Activated CD4-positive, alpha-beta T cell treated with anti-CD3 and anti-CD28 coated beads for 1 hour (primary cell): Measurements from ENCODE around the gene GASK1A.

Experiments
- DNase-seq: peaks from one replicate; pipeline ENCODE4 v3.0.0-alpha.2; 2020

Gene GASK1A

DNA sequence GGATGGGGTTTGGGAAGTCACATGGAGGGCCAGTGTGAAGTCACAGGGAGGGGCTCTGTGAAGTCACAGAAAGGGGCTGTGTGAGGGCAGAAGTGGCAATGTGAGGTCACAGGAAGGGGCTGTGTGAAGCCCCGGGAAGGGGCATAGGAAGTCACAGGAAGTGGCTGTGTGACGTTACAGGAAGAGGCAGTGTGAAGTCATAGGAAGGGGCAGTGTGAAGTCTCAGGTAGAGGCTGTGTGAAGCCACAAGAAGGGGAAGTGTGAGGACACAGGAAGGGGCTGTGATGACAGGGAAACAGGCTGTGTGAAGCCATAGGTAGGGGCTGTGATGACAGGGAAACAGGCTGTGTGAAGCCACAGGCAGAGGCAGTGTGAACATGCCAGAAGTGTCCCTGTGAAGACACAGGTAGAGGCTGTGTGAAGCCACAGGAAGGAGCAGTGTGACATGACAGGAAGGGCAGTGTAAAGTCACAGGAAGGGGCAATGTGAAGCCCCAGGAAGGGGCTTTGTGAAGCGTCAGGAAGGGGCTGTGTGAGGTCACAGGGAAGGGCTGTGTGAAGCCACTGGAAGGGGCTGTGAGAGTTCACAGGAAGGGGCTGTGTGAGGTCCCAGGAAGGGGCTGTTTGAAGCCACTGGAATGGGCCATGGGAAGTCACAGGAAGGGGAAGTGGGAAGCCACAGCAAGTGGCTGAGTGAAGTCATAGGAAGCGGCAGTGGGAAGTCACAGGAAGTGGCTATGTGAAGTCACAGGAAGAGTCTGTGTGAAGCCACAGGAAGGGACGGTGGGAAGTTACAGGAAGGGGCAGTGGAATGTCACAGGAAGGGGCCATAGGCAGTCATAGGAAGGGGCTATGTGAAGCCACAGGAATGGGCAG, 37.1 kb downstream of the GASK1A start:
- no peak for DNase-seq

DNA sequence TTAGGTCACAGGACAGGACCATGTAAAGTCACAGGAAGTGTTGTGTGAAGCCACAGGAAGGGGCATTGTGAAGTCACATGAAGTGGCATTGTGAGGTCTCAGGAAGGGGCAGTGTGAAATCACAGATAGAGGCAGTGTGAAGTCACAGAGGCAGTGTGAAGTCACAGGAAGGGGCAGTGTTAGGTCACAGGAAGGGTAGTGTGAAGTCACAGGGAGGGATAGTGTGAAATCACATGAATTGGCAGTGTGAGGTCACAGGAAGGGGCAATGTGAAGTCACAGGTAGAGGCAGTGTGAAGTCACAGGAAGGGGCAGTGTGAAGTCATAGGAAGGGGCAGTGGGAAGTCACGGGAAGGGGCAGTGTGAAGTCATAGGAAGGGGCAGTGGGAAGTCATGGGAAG, 37.9 kb downstream of the GASK1A start:
- no peak for DNase-seq

DNA sequence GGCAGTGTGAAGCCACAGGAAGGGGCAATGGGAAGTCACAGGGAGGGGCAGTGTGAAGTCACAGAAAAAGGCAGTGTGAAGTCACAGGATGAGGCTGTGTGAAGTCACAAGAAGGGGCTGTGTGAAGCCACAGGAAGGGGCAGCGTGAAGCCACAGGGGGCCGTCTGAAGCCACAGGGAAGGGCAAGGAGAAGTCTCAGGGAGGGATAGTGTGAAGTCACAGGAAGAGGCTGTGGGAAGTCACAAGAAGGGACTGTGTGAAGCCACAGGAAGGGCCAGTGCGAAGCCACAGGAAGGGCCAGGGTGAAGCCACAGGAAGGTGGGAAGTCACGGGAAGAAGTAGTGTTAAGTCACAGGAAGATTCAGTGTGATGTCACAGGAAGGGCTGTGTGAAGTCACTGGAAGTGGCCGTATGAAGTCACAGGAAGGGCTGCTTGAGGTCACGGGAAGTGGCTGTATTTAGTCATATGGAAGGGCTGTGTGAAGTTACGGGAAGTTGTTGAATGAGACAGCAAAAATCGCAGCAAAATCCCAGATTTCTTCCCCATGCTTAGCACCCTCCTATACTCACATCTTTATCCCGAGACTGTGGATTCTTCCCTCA, 38.6 kb downstream of the GASK1A start:
- DNase-seq: no peak

DNA sequence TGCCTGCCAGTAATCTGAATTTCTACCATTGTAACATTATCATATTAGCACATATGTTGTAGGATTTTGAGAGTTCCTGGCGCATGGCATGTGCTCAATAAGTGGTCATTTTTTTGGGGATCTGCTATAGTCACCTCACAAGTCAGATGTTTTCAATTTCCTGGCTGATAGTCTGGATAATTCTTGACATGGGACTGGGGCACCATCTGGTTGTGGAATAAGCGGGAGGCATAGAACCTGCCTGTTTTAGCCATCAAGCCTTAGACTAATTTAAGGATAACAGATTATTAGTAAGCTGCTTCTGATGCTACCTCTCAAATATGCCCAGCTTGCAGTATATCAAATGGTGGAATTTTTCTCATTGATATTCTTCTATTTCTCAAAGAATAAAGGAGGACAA, 39.1 kb downstream of the GASK1A start:
- DNase-seq: no peak

DNA sequence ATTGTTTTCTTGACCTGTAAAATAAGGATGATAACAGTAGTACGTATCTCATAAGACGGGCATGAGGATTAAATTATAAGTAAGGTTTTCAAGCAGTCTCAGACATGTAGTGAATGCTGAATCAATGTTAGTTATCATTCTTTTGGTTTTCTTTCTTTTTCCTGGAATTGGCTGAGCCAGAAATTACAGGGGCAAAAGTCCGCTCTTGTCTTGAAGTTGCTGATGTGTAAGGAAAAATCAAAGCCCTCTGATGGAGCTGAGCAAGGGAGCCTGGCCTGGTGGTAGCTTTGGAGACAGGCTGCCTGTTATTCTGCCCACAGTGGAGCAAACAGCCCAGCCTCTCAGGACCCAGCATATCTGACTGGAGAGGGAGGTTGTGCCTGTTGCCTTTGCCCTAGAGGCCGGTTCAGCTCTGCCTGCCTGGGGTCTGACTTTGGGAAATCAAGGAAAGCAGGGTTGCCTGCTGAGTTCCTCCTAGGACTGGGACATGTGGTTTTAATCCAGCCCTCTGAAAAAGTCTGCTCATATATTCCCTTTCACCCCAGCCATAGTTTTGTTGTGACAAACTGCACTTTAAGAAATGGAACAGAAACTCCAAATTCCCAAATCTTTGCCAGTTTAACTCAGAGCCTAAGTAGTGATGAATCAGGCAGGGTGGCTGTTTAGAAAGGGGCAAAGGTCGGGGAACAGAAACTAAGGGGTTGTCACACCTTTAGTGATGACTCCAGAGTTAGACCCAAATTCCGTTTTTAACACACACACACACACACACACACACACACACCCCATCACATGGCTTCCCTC, 40.1 kb downstream of the GASK1A start:
- no peak for DNase-seq

DNA sequence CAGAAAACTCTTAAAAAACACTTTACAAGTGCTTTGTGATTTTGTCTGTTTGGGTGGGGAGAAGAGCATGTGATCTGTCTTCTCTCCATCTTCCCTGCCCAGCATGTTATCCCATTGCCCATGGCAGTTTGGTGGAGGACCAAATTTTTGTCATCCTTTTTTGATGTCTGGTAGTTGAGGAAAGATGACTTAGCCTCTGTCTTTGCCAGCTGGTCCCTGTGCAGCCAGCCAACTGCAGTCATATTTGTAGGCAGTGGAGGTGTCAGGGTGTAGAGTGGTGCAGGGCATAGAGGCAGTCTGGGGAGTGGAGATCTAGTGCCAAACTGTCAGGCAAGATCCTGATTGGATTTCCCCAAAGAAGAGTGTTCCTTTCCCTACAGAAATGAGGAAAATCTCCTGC, 40.7 kb downstream of the GASK1A start:
- no peak for DNase-seq

DNA sequence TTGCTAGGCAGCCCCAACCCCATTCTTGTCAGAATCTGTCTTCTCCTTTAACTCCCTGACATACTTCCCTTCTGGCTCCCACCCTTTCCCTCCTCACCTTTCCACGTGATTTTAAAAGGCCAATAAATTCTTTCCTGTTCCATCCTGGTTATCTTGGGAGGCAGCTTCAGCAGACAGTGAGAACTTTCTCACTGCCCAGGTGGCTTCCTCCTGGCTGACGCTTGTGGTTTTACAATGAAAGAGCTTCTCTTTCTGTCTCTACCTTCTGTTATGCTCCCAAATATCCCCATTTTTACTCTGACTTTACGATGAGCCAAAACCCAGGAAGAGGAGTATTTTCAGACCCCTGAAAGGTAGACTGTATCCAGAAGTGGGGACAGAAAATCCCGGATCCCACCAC, 42.1 kb downstream of the GASK1A start:
- DNase-seq: no peak

DNA sequence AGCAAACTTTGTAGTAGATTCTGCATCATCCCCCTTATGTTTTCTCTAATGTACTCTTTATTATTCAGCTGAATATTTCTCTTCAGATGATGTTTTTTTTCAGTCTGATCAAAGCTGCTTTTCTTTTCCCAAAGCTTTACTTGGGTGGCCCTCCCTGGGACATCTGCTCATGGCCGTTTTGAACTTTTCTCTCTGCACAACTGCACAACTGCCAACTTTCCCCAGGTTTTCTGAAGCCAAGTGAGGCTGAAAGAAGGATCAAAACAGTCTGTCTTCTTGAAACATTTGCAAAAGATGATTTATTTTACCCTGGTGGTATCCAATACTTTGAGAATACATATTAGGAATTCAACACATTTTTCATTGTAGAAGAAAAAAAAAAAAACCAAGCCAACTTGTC, 43.0 kb downstream of the GASK1A start:
- no peak for DNase-seq

DNA sequence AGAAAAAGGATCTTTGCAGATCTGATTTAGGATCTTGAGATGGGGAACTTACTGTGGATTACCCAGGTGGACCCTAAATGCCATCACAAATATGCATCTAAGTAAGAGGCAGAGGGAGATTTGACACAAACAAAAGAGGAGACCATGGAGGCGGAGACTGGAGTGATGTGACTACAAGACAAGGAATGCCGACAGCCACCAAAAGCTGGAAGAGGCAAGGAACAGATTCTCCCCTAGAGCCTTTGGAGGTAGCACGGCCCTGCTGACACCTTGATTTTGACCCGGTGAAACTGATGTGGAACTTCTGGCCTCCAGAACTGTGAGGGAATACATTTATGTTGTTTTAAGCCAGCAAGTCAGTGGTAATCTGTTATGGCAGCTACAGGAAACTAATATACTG, 44.0 kb downstream of the GASK1A start:
- DNase-seq: no peak

DNA sequence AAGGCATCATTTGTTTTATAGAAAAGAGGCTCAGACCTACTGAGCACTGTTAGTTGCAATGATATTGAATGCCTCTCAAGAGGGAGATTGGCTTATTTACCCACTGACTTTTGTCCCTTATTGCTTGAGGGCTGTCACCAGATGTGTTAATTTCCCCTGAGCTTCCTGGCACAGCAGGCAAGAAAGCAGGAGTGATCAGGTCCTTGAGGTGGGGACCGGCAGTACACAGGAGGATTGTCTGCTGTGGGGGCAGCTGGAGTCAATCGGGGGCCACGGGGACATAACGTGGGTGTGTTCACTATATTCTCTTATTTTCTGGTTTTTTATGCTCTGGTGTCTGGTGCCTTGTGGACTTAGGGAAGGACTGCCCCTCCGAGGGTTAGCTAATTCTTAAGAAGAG, 44.6 kb downstream of the GASK1A start:
- DNase-seq: no peak

DNA sequence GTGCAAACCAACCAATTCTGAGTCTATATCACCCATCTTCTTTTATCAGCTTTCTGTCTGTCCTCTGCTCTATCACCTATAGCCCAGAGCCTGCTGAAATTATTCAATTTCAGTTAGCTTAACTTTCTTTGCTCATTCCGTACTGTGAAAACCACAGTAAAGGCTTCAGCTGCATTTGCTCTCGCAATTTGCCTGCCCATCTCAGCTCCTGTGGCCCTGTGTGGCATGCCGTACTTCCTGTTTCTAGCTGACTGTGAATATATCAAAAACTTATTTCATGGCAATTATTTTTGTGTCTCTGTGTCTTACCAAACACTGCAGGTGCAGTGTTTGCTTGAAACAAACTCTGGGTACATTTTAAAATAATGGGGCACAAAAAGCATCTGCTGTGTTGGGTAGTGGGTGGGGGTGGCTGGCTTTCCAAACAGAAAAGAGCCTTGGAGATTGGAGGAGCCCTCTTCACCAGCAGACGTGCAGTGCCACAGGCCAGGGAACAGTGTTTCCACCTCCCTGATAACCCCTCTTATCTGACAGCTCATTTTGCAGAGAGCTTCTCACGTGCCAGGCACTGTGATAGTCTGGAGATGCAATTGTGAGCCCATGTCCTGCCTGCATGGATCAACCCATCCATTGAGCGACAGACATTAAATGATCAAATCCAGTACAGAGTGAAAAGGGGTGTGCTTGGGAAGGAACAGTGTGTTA, 45.2 kb downstream of the GASK1A start:
- DNase-seq: peak; percentile 28

DNA sequence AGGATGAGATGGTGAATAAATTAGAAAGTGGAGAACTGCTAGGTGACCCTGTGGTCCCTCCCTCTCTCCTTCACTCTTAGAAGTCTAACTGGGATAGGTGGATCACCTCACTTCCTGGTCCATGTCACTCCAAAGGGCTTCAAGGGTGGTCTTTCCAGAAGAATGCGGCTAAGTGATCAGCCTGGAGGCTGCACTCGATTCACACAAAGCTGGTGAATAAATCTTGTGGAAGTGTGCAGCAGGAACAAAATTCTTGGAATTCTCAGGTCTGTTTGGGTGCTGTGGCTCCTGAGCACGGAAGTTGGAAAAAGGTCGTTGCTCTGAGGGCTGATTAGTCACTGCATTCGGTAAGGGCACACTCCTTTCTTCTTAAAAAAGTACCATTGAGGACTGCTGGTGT, 46.3 kb downstream of the GASK1A start:
- no peak for DNase-seq

DNA sequence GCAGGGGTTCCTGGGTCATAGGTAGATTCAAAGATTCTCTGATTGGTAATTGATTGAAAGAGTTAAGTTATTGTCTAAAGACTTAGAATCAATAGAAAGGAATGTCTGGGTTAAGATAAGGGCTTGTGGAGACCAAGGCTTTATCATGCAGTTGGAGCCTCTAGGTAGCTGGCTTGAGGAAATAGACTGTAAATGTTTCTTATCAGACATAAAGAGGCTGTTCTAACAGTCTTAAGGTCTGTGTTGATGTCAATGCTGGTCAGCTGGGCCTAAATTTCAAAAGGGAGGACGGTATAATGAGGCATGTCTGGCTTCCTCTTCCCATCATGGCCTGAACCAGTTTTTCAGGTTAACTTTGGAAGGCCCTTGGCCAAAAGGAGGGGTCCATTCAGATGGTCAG, 48.9 kb downstream of the GASK1A start:
- no peak for DNase-seq

DNA sequence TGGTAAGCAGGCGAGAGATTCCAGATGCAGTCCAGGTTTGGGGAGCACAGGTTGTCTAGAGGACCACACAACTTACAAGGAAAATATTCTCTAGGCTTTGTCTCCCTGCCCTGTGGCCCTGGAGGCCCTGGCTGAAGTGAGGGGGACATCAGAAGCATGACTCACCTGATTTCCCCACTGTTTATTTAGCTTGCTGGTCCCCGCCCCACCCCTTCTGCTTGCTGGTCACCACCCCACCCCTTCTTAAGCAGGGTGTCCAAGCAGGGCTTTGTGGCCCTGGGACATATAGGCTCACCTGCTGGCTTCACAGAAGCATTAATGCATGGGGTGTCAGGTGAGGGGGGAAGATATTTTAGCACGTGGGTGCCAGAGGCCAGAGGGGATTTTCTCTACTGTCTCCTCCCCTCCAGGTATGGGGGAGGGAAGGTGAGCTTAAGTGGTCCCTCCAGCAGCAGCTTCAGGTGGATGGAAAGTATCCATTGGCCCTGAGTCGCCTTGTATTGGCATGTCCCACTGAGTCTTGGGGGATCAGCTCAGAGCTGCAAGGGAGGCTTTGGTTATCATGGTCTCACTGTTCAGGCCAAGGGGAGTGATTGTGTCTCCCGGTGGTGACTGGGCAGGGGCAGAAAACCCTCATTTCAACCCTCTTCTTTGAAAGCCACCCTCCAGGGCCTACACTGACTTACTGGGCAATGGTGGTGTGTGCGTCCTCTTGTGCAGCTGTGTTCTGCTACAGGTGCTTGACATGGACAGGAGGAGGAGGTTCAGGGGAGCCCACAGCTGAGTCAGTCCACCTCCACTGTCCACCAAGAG, 49.8 kb downstream of the GASK1A start:
- DNase-seq: no peak

DNA sequence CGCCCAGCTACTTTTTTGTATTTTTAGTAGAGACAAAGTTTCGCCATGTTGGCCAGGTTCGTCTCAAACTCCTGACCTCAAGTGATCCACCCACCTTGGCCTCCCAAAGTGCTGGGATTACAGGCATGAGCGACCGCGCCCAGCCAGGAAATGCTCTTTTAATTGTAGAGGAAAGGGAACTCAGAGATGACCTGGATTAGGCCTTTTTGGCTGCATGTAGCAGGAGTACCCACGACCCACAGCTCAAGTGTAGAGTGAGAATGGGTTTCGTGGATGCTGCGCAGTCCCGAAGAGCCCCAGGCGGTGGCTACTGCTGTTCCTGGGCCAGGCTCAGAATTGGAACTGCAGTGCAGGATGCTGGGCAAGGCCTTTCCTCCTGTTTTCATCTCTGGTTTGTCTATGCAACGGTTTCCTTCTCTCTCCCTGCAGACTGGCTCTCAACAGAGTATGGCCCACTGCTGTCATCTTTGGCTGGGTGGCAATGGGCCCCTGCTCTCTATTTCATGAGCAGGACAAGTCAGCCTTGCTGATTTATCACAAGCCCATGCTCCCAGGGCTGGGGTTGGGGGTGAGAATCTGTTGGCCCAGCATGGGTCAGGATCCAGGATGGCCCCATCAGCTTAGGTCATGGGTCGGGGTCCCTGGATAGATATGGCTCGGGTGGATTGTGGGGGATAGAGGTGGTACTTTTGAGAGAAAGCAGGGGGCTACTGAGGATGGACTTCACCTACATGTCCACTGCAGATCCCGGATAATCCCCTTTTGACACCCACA, 51.2 kb downstream of the GASK1A start:
- no peak for DNase-seq

DNA sequence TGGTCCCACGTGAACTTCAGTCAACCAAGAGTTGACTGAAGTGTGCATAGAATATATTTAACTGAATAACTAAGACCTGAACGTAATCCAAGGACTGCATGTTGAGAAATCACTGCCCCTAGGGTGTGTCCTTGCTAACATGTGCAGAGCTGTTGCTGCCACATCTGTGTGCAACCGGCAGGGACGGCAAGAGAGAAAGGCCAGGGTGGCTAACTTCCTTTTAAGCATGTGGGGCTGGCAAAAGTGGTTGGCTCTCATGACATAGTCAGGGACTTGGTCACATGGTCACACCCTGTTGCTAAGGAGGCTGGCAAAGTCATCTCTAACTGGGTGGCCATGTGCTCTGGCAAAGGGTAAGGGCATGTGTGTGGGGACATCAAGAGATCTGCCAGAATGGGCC, 52.4 kb downstream of the GASK1A start:
- DNase-seq: no peak

DNA sequence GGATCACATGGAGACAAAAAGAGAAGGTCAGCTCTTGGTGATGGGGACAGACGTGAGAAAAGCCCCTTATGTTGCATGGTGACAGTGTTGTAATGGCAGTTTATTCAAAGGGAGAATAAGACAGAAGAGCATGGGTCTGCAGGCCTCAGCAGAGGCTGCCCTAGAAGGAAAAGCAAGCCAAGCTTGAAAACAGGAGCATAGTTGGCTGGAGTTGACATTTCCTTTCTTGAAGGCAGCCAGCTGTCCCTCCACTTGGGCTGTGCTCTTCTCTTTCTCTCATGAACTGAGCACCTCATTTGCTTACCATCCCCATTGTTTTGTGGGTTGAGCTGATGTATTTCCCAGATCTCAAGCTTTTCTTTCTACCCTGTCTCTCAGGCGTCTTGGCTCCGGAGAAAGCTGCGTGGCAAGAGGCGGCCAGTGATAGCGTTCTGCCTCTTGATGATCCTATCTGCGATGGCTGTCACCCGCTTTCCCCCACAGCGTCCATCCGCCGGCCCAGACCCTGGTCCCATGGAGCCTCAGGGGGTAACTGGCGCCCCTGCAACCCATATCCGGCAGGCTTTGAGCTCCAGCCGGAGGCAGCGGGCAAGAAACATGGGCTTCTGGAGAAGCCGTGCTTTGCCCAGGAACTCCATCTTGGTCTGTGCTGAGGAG, 52.9 kb downstream of the GASK1A start:
- no peak for DNase-seq

DNA sequence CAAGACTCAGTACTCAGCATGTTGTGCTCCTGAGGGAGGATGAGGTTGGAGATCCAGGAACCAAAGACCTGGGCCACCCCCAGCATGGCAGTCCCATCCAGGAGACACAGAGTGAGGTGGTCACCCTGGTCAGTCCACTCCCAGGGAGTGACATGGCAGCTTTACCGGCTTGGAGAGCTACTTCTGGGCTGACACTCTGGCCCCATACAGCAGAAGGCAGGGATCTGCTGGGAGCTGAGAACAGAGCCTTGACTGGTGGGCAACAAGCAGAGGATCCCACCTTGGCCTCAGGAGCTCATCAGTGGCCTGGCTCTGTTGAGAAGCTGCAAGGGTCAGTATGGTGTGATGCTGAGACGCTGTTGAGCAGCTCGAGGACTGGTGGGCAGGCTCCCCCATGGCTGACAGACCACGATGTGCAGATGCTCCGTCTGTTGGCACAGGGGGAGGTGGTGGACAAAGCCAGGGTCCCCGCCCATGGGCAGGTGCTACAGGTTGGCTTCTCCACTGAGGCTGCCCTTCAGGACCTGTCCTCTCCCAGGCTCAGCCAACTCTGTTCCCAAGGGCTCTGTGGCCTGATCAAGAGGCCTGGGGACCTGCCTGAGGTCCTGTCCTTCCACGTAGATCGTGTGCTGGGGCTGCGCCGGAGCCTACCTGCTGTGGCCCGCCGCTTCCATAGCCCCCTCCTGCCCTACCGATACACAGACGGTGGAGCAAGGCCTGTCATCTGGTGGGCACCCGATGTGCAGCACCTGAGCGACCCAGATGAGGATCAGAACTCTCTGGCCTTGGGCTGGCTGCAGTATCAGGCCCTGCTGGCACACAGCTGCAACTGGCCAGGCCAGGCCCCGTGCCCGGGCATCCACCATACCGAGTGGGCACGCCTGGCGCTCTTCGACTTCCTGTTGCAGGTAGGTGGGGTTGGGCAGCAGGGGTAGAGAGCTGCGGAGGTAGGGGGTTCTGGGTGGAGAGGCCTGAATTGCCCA, 53.8 kb downstream of the GASK1A start:
- no peak for DNase-seq

DNA sequence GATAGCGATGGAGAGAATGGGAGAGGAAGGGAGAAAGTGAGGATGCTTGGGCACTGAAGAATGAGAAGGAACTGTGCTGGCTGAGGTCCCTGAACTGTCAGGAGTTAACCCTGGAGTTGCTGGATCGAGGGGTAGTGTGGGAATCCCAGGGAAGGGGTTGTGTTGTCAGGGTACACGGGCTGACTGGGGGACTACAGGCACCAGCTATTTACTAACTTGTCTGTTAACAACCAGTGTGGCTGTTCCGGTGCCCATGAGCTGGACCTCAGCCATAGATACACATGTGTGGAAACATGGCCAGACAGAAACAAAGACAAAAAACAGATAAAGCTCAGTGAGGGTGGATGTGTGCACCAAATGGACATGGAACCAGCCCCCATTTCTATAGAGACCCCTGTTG, 55.1 kb downstream of the GASK1A start:
- DNase-seq: no peak

DNA sequence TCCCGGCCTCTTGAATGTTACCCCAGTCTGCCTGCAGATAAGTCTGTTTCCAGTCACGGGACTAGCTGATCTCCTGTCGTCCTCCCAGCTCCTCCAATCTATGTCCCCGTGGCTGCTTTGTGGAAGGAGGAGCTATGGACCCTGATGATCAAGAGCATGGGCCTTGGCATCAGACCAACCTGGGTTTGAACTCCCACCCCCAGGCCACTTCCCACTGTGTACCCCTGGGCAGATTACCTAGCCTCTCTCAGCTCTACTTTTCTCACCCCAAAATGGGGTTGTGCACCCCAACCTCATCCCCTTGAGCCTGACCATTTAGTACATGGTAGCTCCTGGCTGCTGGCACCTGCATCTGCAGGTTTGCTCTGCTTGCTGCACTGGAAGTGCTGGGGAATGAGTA, 55.8 kb downstream of the GASK1A start:
- no peak for DNase-seq
